ENCODE measurements around the gene STXBP1.

Gene STXBP1

DNA sequence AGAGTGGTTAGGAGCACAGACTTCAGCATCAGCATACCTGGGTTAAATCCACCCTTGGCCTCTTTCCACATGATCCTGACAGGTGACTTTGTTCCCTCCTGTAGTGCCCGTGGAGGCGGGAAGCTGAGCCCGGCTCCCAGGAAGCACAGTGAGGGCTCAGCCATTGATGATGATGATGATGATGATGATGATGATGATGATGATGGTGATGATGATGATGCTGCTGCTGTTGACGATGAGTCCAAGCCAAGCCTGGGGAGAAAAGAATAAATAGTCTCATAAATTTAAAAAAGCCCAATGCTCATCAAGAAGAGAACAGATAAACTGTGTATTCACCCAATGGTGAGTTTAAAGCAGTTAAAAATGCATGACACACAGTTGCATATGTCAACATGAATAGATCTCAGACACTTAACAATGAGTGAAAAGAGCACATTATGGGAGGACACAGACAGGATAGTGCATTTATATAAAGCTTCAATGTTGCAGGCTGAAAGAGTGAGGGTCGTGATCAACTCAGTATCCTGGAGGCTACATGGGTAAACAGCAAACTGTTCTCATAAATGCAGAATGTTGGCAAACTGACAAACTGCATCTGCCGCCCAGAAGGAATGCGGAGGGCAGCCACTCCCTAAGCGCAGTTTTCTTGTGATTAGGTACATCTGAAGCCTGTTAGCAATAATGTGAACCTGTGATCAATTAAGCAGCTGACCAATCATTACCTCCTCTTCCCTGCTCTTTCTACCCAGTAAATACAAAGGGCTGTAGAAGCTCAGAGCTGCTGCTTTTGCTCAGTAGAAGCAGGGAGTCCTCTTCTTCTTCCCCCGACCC, 83.0 kb downstream of the STXBP1 start:
- no peak for FAIRE-seq

DNA sequence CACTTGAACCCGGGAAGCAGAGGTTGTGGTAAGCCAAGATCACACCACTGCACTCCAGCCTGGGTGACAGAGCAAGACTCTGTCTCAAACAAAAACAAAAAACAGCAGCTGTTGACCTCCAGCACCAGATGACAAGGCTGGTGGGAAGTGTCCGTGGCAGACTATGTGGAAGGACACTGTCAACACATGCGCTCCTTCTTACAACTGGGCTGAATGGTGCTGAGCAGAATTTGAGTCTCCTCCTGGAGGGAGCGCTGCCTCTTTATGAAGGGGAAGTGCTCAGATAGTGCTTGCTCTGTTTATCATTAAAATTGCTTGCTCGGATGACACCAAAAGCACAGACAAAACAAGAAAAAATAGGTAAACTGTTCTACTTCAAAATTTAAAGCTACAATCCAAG, 85.5 kb downstream of the STXBP1 start:
- no peak for FAIRE-seq

DNA sequence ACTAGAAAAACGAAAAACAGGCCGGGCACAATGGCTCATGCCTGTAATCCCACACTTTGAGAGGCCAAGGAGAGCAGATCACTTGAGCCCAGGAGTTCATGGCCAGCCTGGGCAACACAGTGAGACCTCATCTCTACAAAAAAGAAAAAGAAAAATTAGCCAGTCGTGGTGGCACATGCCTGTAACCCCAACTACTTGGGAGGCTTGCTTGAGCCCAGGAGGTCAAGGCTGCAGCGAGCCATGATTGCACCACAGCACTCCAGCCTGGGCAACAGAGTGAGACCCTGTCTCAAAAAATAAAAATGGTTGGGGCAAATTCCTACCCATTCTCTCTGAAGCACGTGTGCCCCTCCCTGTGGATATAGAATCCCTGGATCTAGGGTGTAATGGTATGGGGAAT, 86.3 kb downstream of the STXBP1 start:
- no peak for FAIRE-seq

DNA sequence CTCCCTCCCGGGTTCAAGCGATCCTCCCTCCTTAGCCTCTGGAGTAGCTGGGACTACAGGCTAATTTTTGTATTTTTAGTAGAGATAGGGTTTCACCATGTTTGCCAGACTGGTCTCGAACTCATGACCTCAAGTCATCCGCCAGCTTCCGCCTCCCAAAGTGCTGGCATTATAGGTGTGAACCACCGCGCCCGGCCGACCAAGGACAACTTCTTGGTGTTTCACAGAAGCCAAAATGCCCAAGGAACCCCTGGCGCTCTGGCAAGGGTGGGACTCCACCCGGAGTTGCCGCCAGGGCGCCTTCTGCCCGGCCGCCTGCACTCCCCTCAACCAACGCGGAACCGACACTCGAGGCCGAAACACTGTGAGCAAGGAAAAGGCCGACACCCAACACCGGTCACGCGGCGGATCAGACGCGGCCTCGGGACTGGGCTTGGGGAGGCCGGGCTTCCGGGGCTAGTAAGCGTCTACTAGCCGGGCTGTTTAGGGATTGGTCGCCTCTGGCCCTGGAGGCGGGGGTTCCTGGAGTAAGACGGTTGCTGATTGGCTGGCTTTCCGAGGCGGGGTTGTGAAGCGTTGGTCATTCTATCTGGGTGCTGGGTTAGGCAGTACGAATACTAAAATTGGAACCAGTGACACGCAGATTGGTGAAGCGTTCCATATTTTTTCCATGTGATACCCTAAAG, 87.1 kb downstream of the STXBP1 start:
- FAIRE-seq = no peak

DNA sequence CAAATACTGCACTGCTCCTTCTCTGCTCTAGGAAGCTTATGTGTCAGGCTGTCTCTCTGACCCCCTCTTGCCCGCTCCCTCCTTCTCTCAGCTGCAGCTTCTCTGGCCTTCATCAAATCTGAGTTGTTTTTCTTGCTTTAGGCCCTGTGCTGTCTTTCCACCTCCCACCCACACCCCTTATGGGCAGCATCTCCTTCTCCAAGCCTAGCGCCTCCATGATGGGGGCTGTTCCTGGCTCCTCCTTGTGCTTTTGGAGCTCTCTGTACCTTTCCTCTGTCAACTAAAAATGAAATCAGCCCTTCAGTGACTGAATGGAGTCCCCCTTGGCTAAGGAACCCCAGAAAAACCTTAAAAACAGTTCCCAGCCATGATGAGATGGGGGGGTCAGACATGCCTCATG, 88.1 kb downstream of the STXBP1 start:
- no peak for FAIRE-seq

DNA sequence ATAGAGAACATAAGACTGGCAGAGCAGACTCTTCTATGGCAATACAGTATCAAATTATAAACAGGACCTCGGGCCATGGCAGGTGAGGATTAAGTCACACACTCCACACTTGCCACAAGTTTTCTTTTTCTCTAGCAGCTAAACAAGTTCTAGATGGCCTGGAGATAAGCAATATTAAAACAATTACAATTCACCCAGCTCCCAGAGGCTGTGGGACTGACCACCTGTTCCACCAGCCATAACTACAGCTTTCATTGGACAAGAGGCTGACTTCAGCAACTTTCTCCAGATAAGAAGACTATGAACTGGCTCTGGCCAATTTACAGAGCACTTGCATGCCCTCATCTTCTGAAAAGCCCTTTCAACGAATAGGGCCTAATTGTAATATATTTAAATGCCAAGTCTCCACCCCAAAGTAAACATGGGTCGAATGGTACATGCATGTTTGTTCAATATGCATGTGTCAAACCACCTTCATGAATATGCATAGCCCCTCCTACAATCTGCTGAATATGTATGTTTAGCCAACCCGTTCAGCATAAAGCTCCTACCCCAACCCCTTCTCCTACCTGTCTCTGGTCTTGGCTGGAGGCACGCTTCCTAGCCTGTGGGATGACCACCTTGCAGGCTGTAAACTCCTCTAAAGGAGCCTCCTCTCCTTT, 88.6 kb downstream of the STXBP1 start:
- no peak for FAIRE-seq

DNA sequence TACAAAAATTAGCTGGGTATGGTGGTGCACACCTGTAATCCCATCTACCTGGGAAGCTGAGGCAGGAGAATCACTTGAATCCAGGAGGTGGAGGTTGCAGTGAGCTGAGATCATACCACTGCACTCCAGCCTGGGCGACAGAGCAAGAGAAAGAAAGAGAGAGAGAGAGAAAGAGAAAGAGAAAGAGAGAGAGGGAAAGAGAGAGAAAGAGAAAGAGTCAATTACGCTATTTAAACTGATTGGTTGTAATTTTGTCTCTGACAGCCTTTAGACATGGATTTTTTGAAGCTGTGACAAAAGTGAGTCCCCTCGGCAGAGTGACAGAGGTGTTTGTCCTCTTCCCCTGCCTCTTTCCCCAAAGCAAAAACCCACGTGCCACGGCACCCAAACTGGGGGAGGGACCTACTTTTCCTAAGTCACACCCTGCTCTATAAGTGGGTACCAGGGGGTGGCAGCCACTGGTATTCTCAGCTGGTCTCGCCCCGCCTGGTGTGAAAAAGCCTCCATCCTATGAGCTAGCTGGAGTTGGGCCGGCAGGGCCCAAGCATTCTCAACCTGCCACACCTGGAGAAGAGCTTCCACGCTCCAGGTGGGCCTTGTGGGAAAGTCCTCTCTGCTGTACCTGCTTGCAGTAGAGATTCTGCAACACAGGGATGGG, 91.3 kb downstream of the STXBP1 start:
- no peak for FAIRE-seq

DNA sequence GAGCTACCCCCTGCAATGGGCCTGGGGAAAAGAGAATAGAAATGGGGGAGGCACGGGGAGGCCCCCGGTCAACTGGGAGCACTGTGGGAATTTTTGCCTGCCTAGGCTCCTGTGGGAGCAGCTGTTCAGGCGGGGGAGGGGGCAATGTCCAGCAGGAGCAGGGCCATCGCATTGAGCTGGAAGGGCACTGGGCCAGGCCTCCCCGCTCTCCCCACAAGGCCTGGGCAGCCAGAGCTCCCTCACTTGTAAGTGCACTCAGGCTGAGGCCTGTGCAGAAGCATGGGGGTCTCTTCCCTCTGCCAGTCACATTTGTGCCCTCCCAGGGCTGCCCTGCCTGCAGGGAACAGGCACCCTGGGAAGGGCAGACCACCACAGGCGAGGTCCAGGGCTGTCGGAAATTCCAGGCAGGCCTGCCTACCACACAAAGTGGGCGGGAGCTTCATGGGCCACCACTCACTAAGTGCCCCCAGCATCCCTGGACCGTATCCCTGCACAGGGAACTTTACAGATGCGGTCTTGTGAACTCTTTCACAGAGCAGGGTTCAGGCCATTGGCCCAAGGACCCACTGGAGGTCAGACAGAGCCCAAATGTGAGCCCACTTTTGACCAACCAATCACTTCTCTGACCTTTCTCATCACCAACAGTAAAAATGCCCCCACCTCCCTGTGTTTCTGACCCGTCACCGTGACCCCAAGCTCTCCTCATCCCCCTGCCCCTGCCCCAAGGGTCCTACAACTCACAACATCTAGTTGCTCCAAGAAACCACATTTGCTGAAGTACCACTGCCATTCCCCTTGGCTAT, 93.7 kb downstream of the STXBP1 start:
- FAIRE-seq = no peak

DNA sequence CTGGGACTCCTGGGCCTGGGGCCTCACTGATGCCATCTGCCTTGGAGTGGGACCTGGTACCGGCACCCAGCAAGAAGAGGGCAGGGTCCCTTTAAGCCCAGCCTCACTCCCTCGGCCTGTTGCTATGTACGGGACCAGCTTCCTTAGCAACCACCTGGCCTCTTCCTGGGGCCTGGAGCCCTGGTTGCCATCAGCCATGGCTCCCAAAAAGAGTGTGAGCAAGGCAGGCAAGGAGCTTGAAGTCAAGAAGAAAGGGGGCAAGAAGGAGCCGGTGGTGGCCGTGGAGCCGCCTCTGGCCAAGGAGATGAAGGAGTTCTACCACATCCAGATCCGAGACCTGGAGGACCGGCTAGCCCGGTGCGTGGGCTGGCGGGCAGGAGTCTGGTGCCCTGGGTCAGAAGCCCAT, 94.8 kb downstream of the STXBP1 start, which contains the start of gene CFAP157:
Gene CFAP157, plus strand, starts transcription at position 153 of the 406 bp plus-strand sequence. Its CDS starts 44 bp downstream, at position 197.
- FAIRE-seq = no peak

DNA sequence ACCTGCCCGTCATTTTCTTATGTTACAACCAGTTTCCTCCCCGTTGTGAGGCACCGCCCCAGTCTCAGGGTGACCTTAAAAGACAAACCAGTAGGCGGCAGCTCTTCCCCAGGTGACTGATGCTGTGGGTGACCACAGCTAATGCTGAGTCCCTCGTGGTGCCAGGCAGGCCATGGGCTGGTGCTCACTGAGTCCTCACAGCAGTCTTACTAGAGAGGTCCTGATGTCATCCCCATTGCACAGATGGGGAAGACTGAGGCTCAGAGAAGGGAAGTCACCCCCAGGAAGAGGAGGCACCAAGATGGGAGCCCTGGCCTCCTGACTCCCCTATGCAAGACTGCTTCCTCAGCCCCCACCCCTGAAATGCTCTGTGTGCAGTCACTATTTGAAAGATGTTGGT, 95.7 kb downstream of the STXBP1 start:
- FAIRE-seq = no peak

DNA sequence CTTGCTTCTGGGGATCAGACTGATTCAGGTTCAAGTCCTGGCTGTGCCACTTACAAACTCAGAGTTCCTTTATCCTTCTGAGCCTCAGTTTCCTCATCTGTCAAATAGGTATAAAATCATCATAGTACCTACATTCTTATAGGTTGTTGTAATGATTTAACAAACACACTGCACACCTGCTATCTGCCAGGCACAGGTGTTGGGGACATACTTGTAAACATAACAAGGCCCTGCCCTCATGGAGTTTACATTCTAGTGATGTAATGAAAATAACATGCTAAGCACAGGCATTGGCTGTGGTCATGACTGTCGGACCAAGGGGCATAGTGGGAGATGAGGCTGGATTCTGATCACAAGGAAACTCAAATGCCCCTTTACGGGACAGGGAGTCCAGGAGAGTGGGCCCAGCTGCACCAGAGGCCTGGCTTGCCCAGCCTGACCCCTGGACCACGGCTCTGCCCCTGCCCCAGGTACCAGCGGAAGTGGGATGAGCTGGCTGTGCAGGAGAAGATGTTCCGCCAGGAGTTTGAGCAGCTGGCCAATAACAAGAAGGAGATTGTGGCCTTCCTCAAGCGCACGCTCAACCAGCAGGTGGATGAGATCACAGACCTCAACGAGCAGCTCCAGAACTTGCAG, 97.0 kb downstream of the STXBP1 start:
- no peak for FAIRE-seq

DNA sequence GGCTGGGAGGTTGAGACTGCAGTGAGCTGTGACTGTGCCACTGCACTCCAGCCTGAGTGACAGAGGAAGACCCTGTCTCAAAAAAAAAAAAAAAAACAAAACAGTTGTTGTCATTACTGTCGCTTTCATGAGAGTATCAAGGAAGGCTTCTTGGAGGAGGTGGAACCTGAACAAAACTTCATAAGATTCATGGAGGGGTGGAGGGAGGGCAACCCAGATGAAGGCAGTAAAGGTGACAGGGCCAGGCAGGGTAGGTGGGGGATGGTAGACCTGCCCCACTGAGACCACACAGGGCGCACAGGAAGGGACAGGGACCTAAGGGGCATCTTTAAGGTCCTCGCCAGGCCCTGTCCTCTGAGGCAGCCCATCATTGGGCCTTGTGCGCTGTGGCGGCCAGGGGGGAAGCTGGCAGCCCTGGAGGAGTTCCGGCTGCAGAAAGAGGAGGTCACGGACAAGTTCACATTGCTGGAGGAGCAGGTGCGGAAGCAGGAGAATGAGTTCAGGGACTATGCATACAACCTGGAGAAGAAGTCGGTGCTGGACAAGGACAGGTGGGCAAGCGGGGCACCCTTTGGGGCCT, 98.2 kb downstream of the STXBP1 start:
- FAIRE-seq = no peak

DNA sequence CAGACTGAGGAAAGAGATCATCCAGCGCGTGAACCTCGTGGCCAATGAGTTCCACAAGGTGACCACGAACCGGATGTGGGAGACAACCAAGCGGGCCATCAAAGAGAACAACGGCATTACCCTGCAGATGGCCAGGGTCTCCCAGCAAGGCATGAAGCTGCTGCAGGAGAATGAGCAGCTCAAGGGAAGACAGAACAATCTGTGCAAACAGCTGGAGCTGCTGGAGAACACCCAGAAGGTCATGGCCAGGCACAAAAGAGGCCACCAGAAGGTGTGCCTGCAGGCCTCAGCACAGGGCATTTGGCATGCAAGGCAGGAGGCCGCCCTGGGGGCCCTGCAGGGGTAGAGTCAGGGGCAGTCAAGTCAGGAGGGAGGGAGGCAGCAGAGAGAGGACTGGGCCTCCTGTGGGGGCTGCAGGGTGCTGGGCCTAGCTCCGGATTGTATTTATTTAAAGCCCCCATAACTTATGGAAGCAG, 99.2 kb downstream of the STXBP1 start:
- no peak for FAIRE-seq

DNA sequence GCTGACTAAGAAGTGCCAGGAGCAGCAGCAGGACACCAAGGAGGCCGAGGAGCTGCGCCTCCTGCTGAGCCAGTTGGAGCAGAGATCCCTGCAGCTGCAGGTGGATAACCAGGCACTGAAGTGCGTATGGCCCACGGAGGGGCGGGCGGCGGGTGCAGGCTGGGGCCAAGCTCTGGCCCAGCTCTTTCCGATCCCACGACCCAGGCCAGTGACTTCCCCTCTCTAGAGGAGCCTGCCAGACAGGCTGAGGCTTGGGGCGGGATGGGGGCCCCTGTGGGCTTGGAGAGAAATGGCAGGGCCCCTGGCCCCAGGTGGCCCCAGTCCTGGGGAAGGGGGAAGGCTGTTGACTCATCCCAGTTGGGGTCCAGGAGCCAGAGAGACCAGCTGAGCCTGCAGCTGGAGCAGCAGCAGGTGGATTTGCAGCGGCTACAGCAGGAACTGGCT, 99.8 kb downstream of the STXBP1 start:
- no peak for FAIRE-seq

DNA sequence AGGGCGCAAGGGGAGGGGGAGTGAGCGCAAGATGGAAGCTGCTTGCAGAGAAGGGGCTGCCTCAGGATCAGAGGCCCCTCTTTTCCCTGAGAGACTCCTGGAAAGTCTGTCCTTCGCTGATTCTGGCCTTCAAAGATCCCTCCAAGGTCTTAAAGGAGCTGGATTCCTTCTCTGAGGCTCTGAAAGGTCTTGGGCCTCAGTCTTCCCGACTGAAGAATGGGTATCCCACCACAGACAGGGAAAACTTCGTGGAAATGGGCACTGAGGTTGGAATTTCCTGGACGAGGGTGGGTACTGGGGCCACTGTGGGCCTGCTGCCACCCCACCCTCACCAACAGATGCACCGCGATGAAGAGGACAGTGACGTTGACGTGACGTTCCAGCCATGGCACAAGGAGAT, 100.3 kb downstream of the STXBP1 start:
- FAIRE-seq = no peak

DNA sequence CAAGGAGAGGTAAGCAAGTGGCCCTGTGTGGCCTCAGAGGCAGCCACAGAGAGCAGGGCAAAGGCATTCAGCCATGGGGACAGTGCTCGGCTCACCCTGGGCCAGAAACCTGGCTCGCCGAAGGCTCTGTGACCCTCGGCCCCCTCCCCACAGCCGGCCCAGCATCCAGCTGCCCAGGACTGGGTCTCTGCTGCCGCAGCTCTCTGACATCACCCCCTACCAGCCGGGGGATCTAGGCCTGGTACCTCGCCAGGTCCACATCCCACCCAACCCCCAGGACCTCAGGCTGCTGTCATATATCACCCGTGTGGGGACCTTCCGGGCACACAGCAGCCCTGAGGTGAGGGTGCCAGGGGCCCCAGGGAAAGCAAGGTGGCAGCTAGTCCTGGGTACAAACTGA, 100.8 kb downstream of the STXBP1 start:
- no peak for FAIRE-seq

DNA sequence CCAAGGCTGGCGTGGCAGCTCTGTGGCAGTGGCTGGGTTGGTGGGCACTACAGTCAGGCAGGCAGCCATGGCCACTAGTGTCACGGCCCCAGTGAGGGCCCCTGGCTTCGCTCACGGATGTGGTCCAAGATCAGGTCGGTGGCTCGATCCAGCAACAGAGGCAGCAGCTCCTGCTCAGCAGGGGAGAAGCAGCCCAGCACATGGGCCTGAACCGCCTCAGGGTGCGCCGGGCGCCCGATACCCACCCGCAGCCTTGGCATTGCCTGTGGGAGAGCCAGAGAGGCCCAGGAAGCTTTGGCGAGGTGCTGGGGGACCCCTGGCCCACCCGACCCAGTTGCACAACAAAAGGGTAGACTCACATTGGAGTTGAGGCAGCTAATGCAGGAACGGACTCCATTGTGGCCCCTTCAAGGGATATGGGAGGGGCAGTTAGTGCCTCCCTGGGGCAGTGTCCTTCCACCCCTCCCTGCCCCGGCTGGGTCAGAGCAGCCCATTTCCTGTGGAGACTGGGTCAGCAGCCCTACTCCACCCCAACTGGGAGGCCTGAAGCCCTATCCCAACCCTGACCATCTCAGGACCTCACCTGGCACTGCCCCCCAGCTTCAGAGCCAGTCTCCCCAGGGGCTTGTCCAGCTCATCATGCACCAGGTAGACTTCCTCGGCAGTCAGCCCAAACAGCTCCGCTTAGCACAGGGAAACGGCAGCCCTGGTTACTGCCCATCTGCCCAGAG, 102.1 kb downstream of the STXBP1 start:
- no peak for FAIRE-seq

DNA sequence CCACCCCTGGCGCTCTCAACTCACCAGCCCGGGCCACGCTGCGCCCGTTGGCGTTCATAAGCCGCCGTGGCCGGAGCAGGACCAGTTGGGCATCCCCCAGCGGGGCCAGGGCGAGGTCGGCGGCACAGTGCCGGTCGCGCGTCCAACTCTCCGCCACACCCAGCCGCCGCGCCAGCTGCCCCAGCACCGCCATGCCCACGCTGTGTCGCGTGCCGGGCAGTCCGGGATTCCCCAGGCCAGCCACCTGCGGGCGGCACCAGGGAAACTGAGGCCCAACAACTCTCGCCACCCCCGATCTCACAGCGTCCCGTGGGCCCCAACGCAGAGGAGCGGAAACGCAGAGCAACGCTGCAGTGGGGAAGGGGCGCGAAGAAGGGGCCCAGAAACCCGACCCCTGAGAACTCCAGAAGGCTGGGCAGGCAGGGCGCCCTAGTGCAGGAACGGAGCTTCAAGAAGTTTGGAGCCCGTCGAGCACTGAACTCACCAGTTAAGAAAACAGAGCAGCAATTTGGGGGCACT, 102.9 kb downstream of the STXBP1 start:
- FAIRE-seq = no peak

DNA sequence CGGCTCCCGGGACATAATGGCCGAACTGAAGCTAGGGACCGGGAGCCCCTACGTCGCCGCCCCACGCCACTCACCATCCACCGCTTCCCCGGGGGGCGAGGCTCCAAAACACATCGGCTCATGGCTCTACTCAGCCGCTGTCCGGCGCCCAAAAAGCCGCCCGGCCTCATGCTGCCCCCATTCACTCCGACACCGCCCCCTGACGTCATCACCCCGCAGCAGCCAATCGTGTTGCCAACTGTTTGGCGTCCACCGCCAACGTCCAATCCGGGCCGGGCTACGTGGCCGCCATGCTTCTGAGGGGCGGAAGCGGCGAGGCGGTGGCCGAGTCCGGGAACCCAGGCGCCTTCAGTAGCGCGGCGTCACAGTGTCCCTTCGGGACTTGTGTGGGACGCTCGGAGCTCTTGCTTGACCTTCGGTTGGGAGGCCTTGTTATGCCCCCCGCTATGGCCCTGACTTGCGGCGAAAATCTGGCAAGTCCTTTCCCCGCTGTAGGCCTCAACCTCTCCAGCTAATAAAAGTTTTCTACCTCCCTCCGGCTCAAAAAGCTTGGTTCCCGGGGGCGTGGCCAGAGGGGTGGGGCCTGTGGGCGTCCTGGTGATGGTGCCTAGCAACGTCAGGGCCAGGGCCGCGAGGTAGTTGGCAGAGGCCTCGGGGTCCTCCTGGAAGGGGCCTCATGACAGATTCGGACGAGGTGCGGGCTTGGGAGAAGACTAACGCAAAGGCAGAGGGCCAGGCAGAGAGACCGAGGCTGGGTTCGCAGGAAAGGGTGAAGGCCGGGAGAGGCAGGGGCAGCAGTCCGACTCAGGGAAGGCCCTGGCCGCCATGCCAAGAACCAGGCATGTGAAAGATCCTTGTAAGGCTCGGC, 103.6 kb downstream of the STXBP1 start, which contains the start of the genes PTRH1 and TTC16:
Gene PTRH1, minus strand, starts transcription at position 194 of the 868 bp plus-strand sequence. Its CDS starts 24 bp downstream, at position 170.
Gene TTC16, plus strand, starts transcription at position 610 of the 868 bp plus-strand sequence. Its CDS starts 67 bp downstream, at position 677.
- FAIRE-seq = peak; percentile 91
